ENCODE data around the gene TOMM22.

TOMM22 gene

DNA sequence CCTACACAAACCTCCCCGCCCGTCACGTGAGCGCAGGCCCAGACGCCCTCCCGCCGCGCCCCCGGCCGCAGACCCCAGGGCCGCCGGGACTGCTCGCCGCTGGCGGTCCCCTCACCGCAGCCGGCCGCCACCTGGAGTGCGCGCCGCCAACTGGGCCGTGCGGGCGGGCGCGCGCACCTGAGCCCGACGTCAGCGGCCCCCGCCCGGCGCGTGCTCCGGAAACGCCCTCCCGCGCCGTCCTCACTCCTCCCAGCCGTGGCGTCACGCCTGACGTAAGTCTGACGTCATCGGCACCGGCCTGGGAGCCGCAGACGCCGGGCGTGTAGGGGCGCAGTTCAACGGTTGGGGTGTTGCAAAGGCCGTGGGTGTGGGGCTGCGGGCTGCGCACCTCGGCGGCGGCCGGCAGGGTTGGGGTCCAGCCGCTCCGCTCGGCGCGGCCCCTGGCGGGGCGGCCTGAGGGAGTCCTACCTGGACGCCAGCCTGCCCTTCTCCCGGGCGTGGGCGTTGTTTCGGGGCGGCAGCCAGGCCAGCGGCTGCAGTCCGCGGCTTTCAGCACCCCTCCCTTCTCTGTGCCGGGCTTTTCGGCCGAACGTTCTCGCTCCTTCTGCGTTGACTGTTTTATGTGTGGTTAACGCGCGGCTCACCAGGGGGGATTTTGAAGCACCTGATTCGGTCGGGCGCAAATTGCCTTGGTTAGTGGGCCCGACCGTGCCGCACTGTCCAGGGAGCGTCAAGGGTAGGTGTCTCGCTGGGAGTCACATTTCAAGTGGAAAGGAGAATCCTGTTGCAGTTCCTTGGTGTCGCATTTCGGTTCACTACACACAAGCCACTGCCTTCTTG is 19.3 kb downstream of the TOMM22 start, which contains the start of gene JOSD1 (continued):
- TF ChIP-seq ZNF23 (tag by site-specific recombination; IDR thresholded peaks at IDR 0.05; ENCODE audit: borderline replicate concordance) (no peak), EGR2 (tag by site-specific recombination; IDR thresholded peaks at IDR 0.05; ENCODE audit: low read depth) (peak; percentile 59; the same call in 1 of the 2 replicates), ZNF19 (tag by site-specific recombination; IDR thresholded peaks at IDR 0.05; ENCODE audit: low read depth) (no peak), ZNF555 (tag by site-specific recombination; conservative IDR thresholded peaks at IDR 0.05) (no peak), ZNF423 (tag by site-specific recombination; IDR thresholded peaks at IDR 0.05) (no peak), ZNF169 (tag by site-specific recombination; IDR thresholded peaks at IDR 0.05) (peak; percentile 78), ZNF404 (tag by site-specific recombination; IDR thresholded peaks at IDR 0.05) (no peak), OVOL3 (tag by site-specific recombination; IDR thresholded peaks at IDR 0.05) (no peak), ZNF174 (tag by site-specific recombination; IDR thresholded peaks at IDR 0.05) (no peak), PRDM1 (tag by site-specific recombination; IDR thresholded peaks at IDR 0.05) (no peak), ZNF626 (tag by site-specific recombination; IDR thresholded peaks at IDR 0.05) (peak; percentile 18; the same call in 1 of the 2 replicates), KLF1 (tag by site-specific recombination; IDR thresholded peaks at IDR 0.05) (peak; percentile 81), ZFP41 (tag by site-specific recombination; IDR thresholded peaks at IDR 0.05; ENCODE audit: borderline replicate concordance) (no peak), ZNF560 (tag by site-specific recombination; IDR thresholded peaks at IDR 0.05; ENCODE audit: borderline replicate concordance) (no peak), ZNF501 (tag by site-specific recombination; IDR thresholded peaks at IDR 0.05) (peak; percentile 90), ZNF830 (tag by site-specific recombination; IDR thresholded peaks at IDR 0.05; ENCODE audit: low read depth) (no peak), MEIS1 (CRISPR knock-in tag; IDR thresholded peaks at IDR 0.05; ENCODE audit: borderline replicate concordance) (no peak), ZBTB17 (tag by site-specific recombination; IDR thresholded peaks at IDR 0.05) (peak; percentile 84), ZNF654 (tag by site-specific recombination; IDR thresholded peaks at IDR 0.05; ENCODE audit: low read depth) (no peak), SP7 (tag by site-specific recombination; IDR thresholded peaks at IDR 0.05) (peak; percentile 93), ZNF645 (tag by site-specific recombination; IDR thresholded peaks at IDR 0.05) (no peak), ZBTB1 (tag by site-specific recombination; IDR thresholded peaks at IDR 0.05) (no peak), ZFP3 (tag by site-specific recombination; IDR thresholded peaks at IDR 0.05; ENCODE audit: low read depth) (no peak), SCRT2 (tag by site-specific recombination; IDR thresholded peaks at IDR 0.05) (peak; percentile 93), ZNF112 (tag by site-specific recombination; IDR thresholded peaks at IDR 0.05) (no peak), ZNF394 (tag by site-specific recombination; IDR thresholded peaks at IDR 0.05; ENCODE audit: borderline replicate concordance) (peak; percentile 94), ZNF416 (tag by site-specific recombination; IDR thresholded peaks at IDR 0.05) (0 out of 2 replicates have a peak, but pooled peaks have one; percentile 41), ZNF785 (tag by site-specific recombination; IDR thresholded peaks at IDR 0.05) (peak; percentile 80; the same call in 1 of the 2 replicates), PRDM4 (tag by site-specific recombination; IDR thresholded peaks at IDR 0.05) (peak; percentile 66), ZFHX2 (tag by site-specific recombination; conservative IDR thresholded peaks at IDR 0.05) (peak; percentile 95), ZNF311 (tag by site-specific recombination; IDR thresholded peaks at IDR 0.05; ENCODE audit: borderline replicate concordance) (no peak), ZNF747 (tag by site-specific recombination; IDR thresholded peaks at IDR 0.05) (no peak), GLI4 (tag by site-specific recombination; IDR thresholded peaks at IDR 0.05) (peak; percentile 92; the same call in 1 of the 2 replicates), ZNF335 (tag by site-specific recombination; conservative IDR thresholded peaks at IDR 0.05) (peak; percentile 83)
- TF ChIP-seq, protein P1, sequence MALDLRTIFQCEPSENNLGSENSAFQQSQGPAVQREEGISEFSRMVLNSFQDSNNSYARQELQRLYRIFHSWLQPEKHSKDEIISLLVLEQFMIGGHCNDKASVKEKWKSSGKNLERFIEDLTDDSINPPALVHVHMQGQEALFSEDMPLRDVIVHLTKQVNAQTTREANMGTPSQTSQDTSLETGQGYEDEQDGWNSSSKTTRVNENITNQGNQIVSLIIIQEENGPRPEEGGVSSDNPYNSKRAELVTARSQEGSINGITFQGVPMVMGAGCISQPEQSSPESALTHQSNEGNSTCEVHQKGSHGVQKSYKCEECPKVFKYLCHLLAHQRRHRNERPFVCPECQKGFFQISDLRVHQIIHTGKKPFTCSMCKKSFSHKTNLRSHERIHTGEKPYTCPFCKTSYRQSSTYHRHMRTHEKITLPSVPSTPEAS (tag by site-specific recombination; IDR thresholded peaks at IDR 0.05): no peak

Measured in HEK293 (cell line).